ENCODE results near the gene ADAMTS2. TPM values are rescaled to one million over a fixed set of nuclear protein-coding genes. Genes with fewer than 3 reads are reported as not detected.

Gene ADAMTS2
- total and polyA plus RNA-seq, 2 of the 4 experiments (the other 2 are of a cell fraction): 19.0 to 58.8 TPM

DNA sequence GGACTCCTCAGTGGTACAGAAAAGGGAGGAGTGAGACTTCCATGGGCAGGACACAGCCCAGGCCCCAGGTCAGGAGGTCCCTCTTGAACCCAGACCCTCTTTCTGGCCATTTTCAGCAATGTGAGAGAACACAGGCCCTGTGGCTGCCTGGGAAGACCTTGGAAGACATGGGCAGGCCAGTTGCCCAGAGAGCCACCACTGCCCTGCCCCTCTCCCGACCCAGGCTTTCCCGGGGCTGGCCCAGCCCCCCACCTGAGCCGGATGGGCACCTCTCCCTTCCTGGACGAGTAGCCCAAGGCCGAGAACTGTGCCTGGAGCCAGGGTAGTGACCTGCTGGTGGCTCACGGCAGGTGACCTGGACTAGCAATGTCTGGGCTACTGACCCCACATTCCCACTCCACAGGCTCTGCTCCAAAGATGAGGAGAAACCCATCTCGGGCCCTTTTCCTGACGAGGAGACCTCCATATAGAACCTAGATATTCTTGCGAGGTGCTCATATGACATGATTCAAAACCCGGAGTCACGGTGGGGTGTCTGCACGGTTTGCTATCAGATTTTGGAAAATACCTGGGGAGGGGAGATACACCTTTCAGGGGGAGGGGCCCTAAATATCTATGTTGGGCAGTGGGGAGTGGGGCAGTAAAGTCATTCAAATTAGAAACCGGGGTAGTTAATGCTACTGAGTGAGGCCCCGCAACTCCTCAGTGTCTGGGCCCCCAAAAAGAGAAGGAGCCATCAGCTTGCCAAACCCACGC lies 225.7 kb downstream of the ADAMTS2 start:
- no peaks in the 10 kb centered on the region for H3K79me1 ChIP-seq (ENCODE audit: low read depth in 1 of 2, low read length in 2 of 2)
- H3K4me1 ChIP-seq (ENCODE audit: control insufficient read depth, insufficient read depth, low read length): no peaks in the 10 kb centered on the region
- in situ Hi-C loops (cut with MboI; ENCODE audit: low sequenced_read_pairs): no loop called here
- POLR2A ChIA-PET (ENCODE audit: unreplicated experiment): no interaction called here
- H3K9me1 ChIP-seq (ENCODE audit: insufficient read depth, low read length): no peaks in the 10 kb centered on the region
- peaks cover 15% of the 10 kb centered on the region; the same call in 1 of the 2 replicates for H3K36me3 ChIP-seq (ENCODE audit: control insufficient read depth, insufficient read depth, low read length)
- dilution Hi-C loops (cut with HindIII; ENCODE audit: low sequenced_read_pairs, unreplicated experiment): no loop called here
- no peak overlapping the region for H3K4me2 ChIP-seq (ENCODE audit: low read depth, low read length)
- intact Hi-C loops (cut with micrococcal nuclease): no loop called here
- no peak overlapping the region for H4K8ac ChIP-seq (ENCODE audit: low read depth in 2 of 2, low read length in 2 of 2)
- no peak overlapping the region for H3K27ac ChIP-seq (ENCODE audit: insufficient read depth, low read length)
- no peak overlapping the region for H2AK5ac ChIP-seq (ENCODE audit: low read depth, low read length)
- H4K91ac ChIP-seq (ENCODE audit: insufficient read depth, low read depth, low read length): no peak overlapping the region
- no peak overlapping the region for H2BK120ac ChIP-seq (ENCODE audit: low read depth, low read length)
- H2BK20ac ChIP-seq (ENCODE audit: low read depth, low read length): no peak overlapping the region
- peaks cover 11% of the 10 kb centered on the region; the same call in 1 of the 2 replicates for H3K9me3 ChIP-seq (ENCODE audit: control insufficient read depth, insufficient read depth, low read length)
- no peak overlapping the region for H2BK15ac ChIP-seq (ENCODE audit: low read depth, low read length)
- no TSS peak for BruUV-seq (replicated peaks)
- no peak overlapping the region for H2BK5ac ChIP-seq (ENCODE audit: low read depth, low read length, poor library complexity, severe bottlenecking)
- H3K27me3 ChIP-seq (ENCODE audit: control insufficient read depth, insufficient read depth, low read length): no peaks in the 10 kb centered on the region
- H3K56ac ChIP-seq (ENCODE audit: extremely low read depth, insufficient read depth, low read length): no peak overlapping the region
- TF ChIP-seq, protein P1, sequence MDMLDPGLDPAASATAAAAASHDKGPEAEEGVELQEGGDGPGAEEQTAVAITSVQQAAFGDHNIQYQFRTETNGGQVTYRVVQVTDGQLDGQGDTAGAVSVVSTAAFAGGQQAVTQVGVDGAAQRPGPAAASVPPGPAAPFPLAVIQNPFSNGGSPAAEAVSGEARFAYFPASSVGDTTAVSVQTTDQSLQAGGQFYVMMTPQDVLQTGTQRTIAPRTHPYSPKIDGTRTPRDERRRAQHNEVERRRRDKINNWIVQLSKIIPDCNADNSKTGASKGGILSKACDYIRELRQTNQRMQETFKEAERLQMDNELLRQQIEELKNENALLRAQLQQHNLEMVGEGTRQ (IDR thresholded peaks at IDR 0.05; ENCODE audit: low read depth, low read length): no peak
- no peak for TF ChIP-seq MAZ (IDR thresholded peaks at IDR 0.05; ENCODE audit: borderline replicate concordance, low read depth, low read length)
- no peak for TF ChIP-seq CTCF (conservative IDR thresholded peaks at IDR 0.05; ENCODE audit: low read depth, low read length)
- no peak for TF ChIP-seq POLR2A (IDR thresholded peaks at IDR 0.05; ENCODE audit: low read depth, low read length)
- TF ChIP-seq RAD21 (IDR thresholded peaks at IDR 0.05; ENCODE audit: low read length): no peak
- TF ChIP-seq SMC3 (IDR thresholded peaks at IDR 0.05; ENCODE audit: low read depth, low read length): no peak
- TF ChIP-seq NFE2L2 (IDR thresholded peaks at IDR 0.05; ENCODE audit: low read depth, low read length): no peak
- CTCF ChIA-PET: no interaction called here
- no peak overlapping the region for H2AFZ ChIP-seq (replicated peaks; ENCODE audit: low read length, poor library complexity)
- no peaks in the 10 kb centered on the region for H4K20me1 ChIP-seq (ENCODE audit: insufficient read depth, low read length)
- H3K14ac ChIP-seq (replicated peaks; ENCODE audit: low read depth, low read length): no peak overlapping the region
- H3K9ac ChIP-seq (ENCODE audit: low read depth, low read length): no peak overlapping the region
- ATAC-seq (ENCODE audit: low read depth) (no peak), DNase-seq (no peak)
- H3K4me3 ChIP-seq (ENCODE audit: insufficient read depth, low read depth, low read length): no peak overlapping the region
- H3K4ac ChIP-seq (ENCODE audit: low read depth, low read length): no peak overlapping the region
- no peak overlapping the region for H2AK9ac ChIP-seq (replicated peaks; ENCODE audit: low read depth, low read length, poor library complexity)
- no peak overlapping the region for H3K23ac ChIP-seq (ENCODE audit: low read depth, low read length)
- no peak overlapping the region for H3K18ac ChIP-seq (ENCODE audit: low read depth, low read length)
- no peak overlapping the region for H4K5ac ChIP-seq (ENCODE audit: low read depth, low read length)
- WGBS, 2 experiments (ENCODE audit: extremely low coverage in 2 of 2, insufficient read length in 1 of 2): 96% methylated on average over 10 of the region's 15 CpGs; no CpG with 5 or more reads in 1 of the 2 experiments
